Measurements from ENCODE around the gene DLGAP4. TPM values are rescaled to one million over a fixed set of nuclear protein-coding genes. Genes with fewer than 3 reads are reported as not detected.

DLGAP4 gene
- total RNA-seq, 1 experiment from 2014 or later: 59.9 TPM

- DNase-seq (ENCODE audit: low spot score): no peak
These were observed 9.6 kb downstream of the DLGAP4 start for GRCh38 chr20:36315545-36316351.

GRCh38 chr20:36317675-36318074 lies 11.5 kb downstream of the DLGAP4 start:
- no peaks in the 10 kb centered on the region for H3K27me3 ChIP-seq (replicated peaks; ENCODE audit: insufficient read depth, low read depth, low read length, poor library complexity)
- ChIA-PET CTCF (interaction anchor here (0.6 kb wide), 1 partner anchor 13 kb away, joined by 3 read pairs; no protein-coding TSS in a partner anchor), POLR2A (ENCODE audit: low non-redundant PET) (no interaction called here)
- H3K4me3 ChIP-seq (ENCODE audit: low read depth, low read length, poor library complexity, severe bottlenecking): no peak overlapping the region
- BruUV-seq (replicated peaks): no TSS peak
- DNase-seq (ENCODE audit: low spot score): no peak
- TF ChIP-seq EZH2 (IDR thresholded peaks at IDR 0.05; ENCODE audit: borderline replicate concordance, low read depth, low read length, poor library complexity, severe bottlenecking) (no peak), CTCF (conservative IDR thresholded peaks at IDR 0.05; ENCODE audit: low read depth, low read length) (no peak)
- intact Hi-C loops (cut with micrococcal nuclease; ENCODE audit: unreplicated experiment): no loop called here
- no peak overlapping the region for H3K27ac ChIP-seq (ENCODE audit: low read depth, low read length, poor library complexity, severe bottlenecking)
- no peaks in the 10 kb centered on the region for H3K9me3 ChIP-seq (ENCODE audit: low read depth, low read length, poor library complexity, severe bottlenecking)
- no peaks in the 10 kb centered on the region for H3K36me3 ChIP-seq (ENCODE audit: insufficient read depth, low read length, poor library complexity, severe bottlenecking)
- peaks cover 16% of the 10 kb centered on the region for H3K4me1 ChIP-seq (ENCODE audit: insufficient read depth, low read length, poor library complexity, severe bottlenecking)

More at GRCh38 chr20:36315545-36316351, 9.6 kb downstream of the DLGAP4 start:
- H3K9me3 ChIP-seq (ENCODE audit: low read depth, low read length, poor library complexity, severe bottlenecking): no peaks in the 10 kb centered on the region
- H3K27ac ChIP-seq (ENCODE audit: low read depth, low read length, poor library complexity, severe bottlenecking): no peak overlapping the region
- no TSS peak for BruUV-seq (replicated peaks)
- no peaks in the 10 kb centered on the region for H3K27me3 ChIP-seq (replicated peaks; ENCODE audit: insufficient read depth, low read depth, low read length, poor library complexity)
- no peak for TF ChIP-seq CTCF (conservative IDR thresholded peaks at IDR 0.05; ENCODE audit: low read depth, low read length)
- no peak for TF ChIP-seq EZH2 (IDR thresholded peaks at IDR 0.05; ENCODE audit: borderline replicate concordance, low read depth, low read length, poor library complexity, severe bottlenecking)
- ChIA-PET CTCF (interaction anchor here (0.6 kb wide), 1 partner anchor 876 kb away, joined by 16 read pairs; no protein-coding TSS in a partner anchor), POLR2A (ENCODE audit: low non-redundant PET) (no interaction called here)
- H3K4me3 ChIP-seq (ENCODE audit: low read depth, low read length, poor library complexity, severe bottlenecking): no peak overlapping the region
- no peaks in the 10 kb centered on the region for H3K36me3 ChIP-seq (ENCODE audit: insufficient read depth, low read length, poor library complexity, severe bottlenecking)
- H3K4me1 ChIP-seq (ENCODE audit: insufficient read depth, low read length, poor library complexity, severe bottlenecking): peaks cover 27% of the 10 kb centered on the region
- intact Hi-C loops (cut with micrococcal nuclease; ENCODE audit: unreplicated experiment): no loop called here

- BruUV-seq (replicated peaks): no TSS peak
- Histone ChIP-seq H3K27me3 (replicated peaks; ENCODE audit: insufficient read depth, low read depth, low read length, poor library complexity) (no peaks in the 10 kb centered on the region), H3K36me3 (ENCODE audit: insufficient read depth, low read length, poor library complexity, severe bottlenecking) (no peaks in the 10 kb centered on the region), H3K4me3 (ENCODE audit: low read depth, low read length, poor library complexity, severe bottlenecking) (no peak overlapping the region), H3K4me1 (ENCODE audit: insufficient read depth, low read length, poor library complexity, severe bottlenecking) (peaks cover 16% of the 10 kb centered on the region), H3K9me3 (ENCODE audit: low read depth, low read length, poor library complexity, severe bottlenecking) (no peaks in the 10 kb centered on the region), H3K27ac (ENCODE audit: low read depth, low read length, poor library complexity, severe bottlenecking) (no peak overlapping the region)
- TF ChIP-seq CTCF (conservative IDR thresholded peaks at IDR 0.05; ENCODE audit: low read depth, low read length) (no peak), EZH2 (IDR thresholded peaks at IDR 0.05; ENCODE audit: borderline replicate concordance, low read depth, low read length, poor library complexity, severe bottlenecking) (no peak)
- ChIA-PET POLR2A (ENCODE audit: low non-redundant PET) (no interaction called here), CTCF (no interaction called here)
- no peak for DNase-seq (ENCODE audit: low spot score)
- intact Hi-C loops (cut with micrococcal nuclease; ENCODE audit: unreplicated experiment): no loop called here
These were observed 12.0 kb downstream of the DLGAP4 start for GRCh38 chr20:36318166-36318565.

All from A673 (cell line).